K562 (cell line): ENCODE measurements around the gene MOB1A. TPM values are rescaled to one million over a fixed set of nuclear protein-coding genes. Genes with fewer than 3 reads are reported as not detected.
A peak's percentile ranks its signal among the peaks of the same experiment; 100 is the strongest.

Source experiments
- ATAC-seq: fragments of 200-7000 bp; cut with Tn5 transposase; 3 replicates; pipeline ENCODE4 v1.9.1; 2020; ENCODE audit warnings: moderate library complexity
- BruUV-seq: library from RNA; stranded (reverse); fragments of 400-500 nt; replicated peaks from 2 replicates; lab custom pipeline; 2021; lab: Mats Ljungman, UMichigan
- CTCF ChIA-PET: fragments of 300-600 bp; formaldehyde crosslinking; extraction: SDS; loops from one replicate; lab custom pipeline; 2021; ENCODE audit warnings: low intra/inter-chr PET ratio; lab: Yijun Ruan, JAX
- POLR2A ChIA-PET: fragments of 300-600, 350-650 bp; sonication (Branson Sonifier 250); formaldehyde crosslinking; extraction: SDS; loops from one replicate; lab custom pipeline; 2021; ENCODE audit warnings: antibody characterized with exemption, inconsistent platforms; lab: Yijun Ruan, JAX
- DNase-seq, 4 experiments: peaks; one replicate each; pipeline versions ENCODE4 v3.0.0 to v3.0.0-alpha.2; 2011 to 2018; ENCODE audit warnings: low spot score in 3 of 4, mixed read lengths in 3 of 4; ENCODE audit errors: extremely low read depth in 1 of 4
- FAIRE-seq: peaks from 2 replicates; lab custom pipeline; 2011; peaks lifted over from hg19 to GRCh38; lab: Jason Lieb, UNC
- H2AFZ ChIP-seq: 2 replicates; pipeline ENCODE4 v1.6.0; 2011; ENCODE audit warnings: low read depth, low read length, control low read depth, inconsistent platforms
- H3K27ac ChIP-seq: fragments of 200-600 bp; 3 replicates; pipeline ENCODE4 v1.8.0; 2011; ENCODE audit warnings: low read depth, mild to moderate bottlenecking, control low read depth, inconsistent platforms, low read length, moderate library complexity, mixed read lengths; ENCODE audit errors: extremely low read depth
- H3K27me3 ChIP-seq, 2 experiments: fragments of 300-600 bp in 1 of 2; 2 replicates in 1 of 2; 3 replicates in 1 of 2; pipeline versions ENCODE4 v1.6.0 to v1.8.0; 2011; ENCODE audit warnings: inconsistent platforms in 2 of 2, low read length in 2 of 2, mild to moderate bottlenecking in 1 of 2, mixed read lengths in 1 of 2, moderate library complexity in 1 of 2; ENCODE audit not compliant: control insufficient read depth in 2 of 2, insufficient read depth in 2 of 2
- H3K36me3 ChIP-seq: fragments of 300-600 bp; 3 replicates; pipeline ENCODE4 v1.8.0; 2011; ENCODE audit warnings: mild to moderate bottlenecking, low read length, inconsistent platforms; ENCODE audit not compliant: control insufficient read depth, insufficient read depth
- H3K4me1 ChIP-seq, 2 experiments: fragments of 200-600 bp in 1 of 2; replicated peaks in 1 of 2; 2 replicates in 1 of 2; 3 replicates in 1 of 2; pipeline versions ENCODE4 v1.5.1 to v1.8.0; 2011; ENCODE audit warnings: inconsistent platforms in 2 of 2, low read length in 2 of 2, mild to moderate bottlenecking in 1 of 2, mixed read lengths in 1 of 2, moderate library complexity in 1 of 2; ENCODE audit not compliant: control insufficient read depth in 2 of 2, insufficient read depth in 2 of 2
- H3K4me2 ChIP-seq: 2 replicates; pipeline ENCODE4 v1.6.1; 2011; ENCODE audit warnings: low read length, control low read depth, inconsistent platforms, mixed read lengths; ENCODE audit not compliant: insufficient read depth
- H3K4me3 ChIP-seq: fragments of 200-600 bp; sonication (generic), shearing (Covaris generic); 2 replicates; pipeline ENCODE4 v1.5.1; 2016; ENCODE audit warnings: control low read depth, inconsistent platforms
- H3K79me2 ChIP-seq: fragments of 200-600 bp; 3 replicates; pipeline ENCODE4 v1.8.0; 2011; ENCODE audit warnings: low read length, inconsistent platforms; ENCODE audit not compliant: control insufficient read depth, insufficient read depth
- H3K9ac ChIP-seq, 2 experiments: 2 replicates each; pipeline versions ENCODE4 v1.6.0 to v1.6.1; 2011; ENCODE audit warnings: low read depth in 2 of 2, low read length in 2 of 2, control low read depth in 1 of 2, inconsistent platforms in 1 of 2, mild to moderate bottlenecking in 1 of 2, mixed read lengths in 1 of 2; ENCODE audit not compliant: insufficient read depth in 1 of 2
- H3K9me1 ChIP-seq: one replicate; pipeline ENCODE4 v1.6.0; 2011; ENCODE audit warnings: inconsistent platforms, mild to moderate bottlenecking, low read length, moderate library complexity; ENCODE audit not compliant: control insufficient read depth, insufficient read depth
- H3K9me3 ChIP-seq: replicated peaks from 2 replicates; pipeline ENCODE4 v1.5.1; 2011; ENCODE audit warnings: low read depth, low read length, inconsistent platforms; ENCODE audit not compliant: control insufficient read depth, insufficient read depth
- H4K20me1 ChIP-seq: replicated peaks from 2 replicates; pipeline ENCODE4 v1.6.1; 2011; ENCODE audit warnings: low read length, inconsistent platforms, mixed read lengths; ENCODE audit not compliant: control insufficient read depth, insufficient read depth
- CBFA2T2 ChIP-seq: fragments of 450-650 bp; conservative IDR thresholded peaks from 2 replicates; pipeline ENCODE4 v1.6.1; 2017; ENCODE audit warnings: mild to moderate bottlenecking
- FOXO4 ChIP-seq: fragments of 450-650 bp; formaldehyde crosslinking; IDR thresholded peaks from 2 replicates; pipeline ENCODE4 v1.4.0; 2020; ENCODE audit warnings: mild to moderate bottlenecking, moderate library complexity
- MGA ChIP-seq: fragments of 450-650 bp; IDR thresholded peaks from 2 replicates; pipeline ENCODE4 v1.6.1; 2016; ENCODE audit warnings: mild to moderate bottlenecking, moderate library complexity
- NR2F6 ChIP-seq: fragments of 450-650 bp; formaldehyde crosslinking; IDR thresholded peaks from 2 replicates; pipeline ENCODE4 v1.4.0; 2020; ENCODE audit warnings: mild to moderate bottlenecking
- NRF1 ChIP-seq, 2 experiments: fragments of 450-650 bp; IDR thresholded peaks in 1 of 2; conservative IDR thresholded peaks in 1 of 2; 2 replicates each; pipeline ENCODE4 v1.6.1; 2014; ENCODE audit warnings: mild to moderate bottlenecking in 2 of 2
- PKNOX1 ChIP-seq: fragments of 450-650 bp; IDR thresholded peaks from 2 replicates; pipeline ENCODE4 v1.6.1; 2016
- WGBS: fragments of 100-300 bp; shearing (Covaris generic); methylation state at CpG from one replicate; pipeline ENCODE4 v1.1.6; 2016; ENCODE audit warnings: low coverage, mixed read lengths; ENCODE audit not compliant: insufficient coverage; ENCODE audit errors: missing lambda C conversion rate; 5-methylcytosine and 5-hydroxymethylcytosine counted together
- in situ Hi-C: fragments of 300-500 bp; cut with MboI; formaldehyde crosslinking; loops from 4 replicates; pipeline ENCODE4 v1.15.0; 2018; ENCODE audit warnings: inconsistent platforms, mixed read lengths
- intact Hi-C: fragments of 100-400 bp; cut with micrococcal nuclease; formaldehyde crosslinking; loops from 2 replicates; pipeline ENCODE4 v1.14.2; 2022
- polyA plus RNA-seq, 8 experiments: library from polyadenylated mRNA; depleted of rRNA in 4 of 8; stranded (reverse) in 5 of 8; unstranded in 3 of 8; fragments of >200 nt; fragmentation: Nextera tagmentation in 2 of 8; fragmentation: Illumina TruSeq in 1 of 8; extraction: Ambion mirVana in 2 of 8; extraction: Trizol in 1 of 8; gene quantifications; 2 replicates each; pipeline versions ENCODE4 v1.2.1 to v1.2.3, GENCODE V29; 2011 to 2014; ENCODE audit warnings: inconsistent platforms in 1 of 8, missing spikeins in 1 of 8
- total RNA-seq, 7 experiments: library from RNA; depleted of rRNA in 6 of 7; stranded (reverse); fragments of >200 nt in 6 of 7; fragmentation: Illumina TruSeq in 2 of 7; extraction: Trizol in 2 of 7; gene quantifications; 2 replicates each; pipeline versions ENCODE4 v1.2.1 to v1.2.3, GENCODE V29; 2011 to 2021; ENCODE audit warnings: low replicate concordance in 1 of 7

The MOB1A gene
- total and polyA plus RNA-seq, 9 of the 15 experiments (the other 6 are each of a cell fraction or from before 2014, with no cell fraction given) = 24.8 to 100 (median 60.2) TPM

DNA sequence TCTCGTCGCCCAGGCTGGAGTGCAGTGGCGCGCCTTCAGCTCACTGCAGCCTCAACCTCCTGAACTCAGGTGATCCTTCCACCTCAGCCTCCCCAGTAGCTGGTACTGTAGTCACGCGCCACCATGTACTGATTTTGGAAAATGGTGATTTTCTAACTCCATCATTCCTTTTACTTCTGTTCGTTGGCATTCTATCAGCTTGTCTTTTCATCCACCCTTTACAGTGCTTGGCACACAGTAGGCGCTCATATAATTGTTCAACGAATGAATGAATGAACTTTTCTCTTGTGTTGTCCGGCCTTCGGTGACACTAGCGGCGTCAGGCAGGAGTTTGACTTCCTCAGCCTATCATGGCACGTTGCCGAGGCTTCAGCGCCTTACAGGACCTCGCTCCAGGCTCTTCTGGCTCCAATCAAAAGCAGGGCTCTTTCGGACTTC, 19.4 kb upstream of the MOB1A start (continued):
- TF ChIP-seq FOXO4 (CRISPR knock-in tag) (no peak), NRF1 (conservative IDR thresholded peaks at IDR 0.05 in 1 of 2, IDR thresholded peaks at IDR 0.05 in 1 of 2) (no peak), PKNOX1 (no peak)

GRCh38 chr2:74197049-74197448, 18.4 kb upstream of the MOB1A start:
- 20% methylated on average over 4 of the region's 4 CpGs for WGBS
- Histone ChIP-seq H3K9ac (peak overlapping the region; percentile 31 to 39; a peak in 2 of 4 replicates), H3K79me2 (peaks cover 42% of the 10 kb centered on the region), H3K9me3 (no peaks in the 10 kb centered on the region), H2AFZ (peak overlapping the region; percentile 78), H3K36me3 (peaks cover 21% of the 10 kb centered on the region), H4K20me1 (peaks cover 16% of the 10 kb centered on the region), H3K27me3 (no peaks in the 10 kb centered on the region), H3K9me1 (peaks cover 3% of the 10 kb centered on the region), H3K4me2 (peak overlapping the region; percentile 96), H3K27ac (peak overlapping the region; percentile 100), H3K4me1 (peaks cover 19 to 32% of the 10 kb centered on the region in 2 experiments), H3K4me3 (no peak overlapping the region)
- ChIA-PET CTCF (interaction anchor here (0.6 kb wide), 1 partner anchor 16 kb away, joined by 3 read pairs; no protein-coding TSS in a partner anchor), POLR2A (interaction anchor here (0.8 to 5.8 kb wide), 10 partner anchors 9 to 208 kb away, joined by 3 to 98 read pairs (median 7); partner anchors contain the start of genes BOLA3 and MOB1A)
- intact Hi-C loops = no loop called here
- in situ Hi-C loops = no loop called here
- peak in 2 of 4 experiments; percentile 34 to 58 for DNase-seq
- peak; percentile 61 for FAIRE-seq
- ATAC-seq = no peak
- BruUV-seq = no TSS peak
- TF ChIP-seq MGA (peak; percentile 18; the same call in 1 of the 2 replicates), NR2F6 (no peak), CBFA2T2 (peak; percentile 68)
